Stimulated activated CD8-positive, alpha-beta memory T cell treated with anti-CD3 and anti-CD28 coated beads, Interleukin-15, amount 100 ng/mL, for 24 hours (primary cell): Measurements from ENCODE around the gene NHLRC2.

ENCODE experiments used
- DNase-seq: peaks from one replicate; pipeline ENCODE4 v3.0.0-alpha.2; 2020; ENCODE audit warnings: low read depth

NHLRC2 gene

DNA sequence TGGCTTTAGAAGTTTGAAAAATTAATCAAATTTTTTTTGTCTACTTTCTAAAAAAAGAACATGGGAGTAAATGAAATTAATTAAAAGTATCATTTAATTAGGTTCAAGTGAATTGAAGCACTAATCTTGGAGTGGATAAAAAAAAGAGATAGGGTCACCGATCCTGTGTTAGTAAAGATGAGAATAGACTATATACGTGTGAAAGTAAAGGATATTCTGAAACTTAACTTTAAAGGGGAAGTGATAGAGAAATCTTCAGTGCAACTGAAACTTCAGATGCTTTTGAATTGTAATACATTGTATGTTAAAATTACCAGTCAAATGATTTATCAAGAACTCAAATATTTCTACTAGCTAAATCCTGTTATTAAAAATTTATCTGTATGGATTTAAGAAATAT lies 4.8 kb downstream of the NHLRC2 start:
- no peak for DNase-seq

DNA sequence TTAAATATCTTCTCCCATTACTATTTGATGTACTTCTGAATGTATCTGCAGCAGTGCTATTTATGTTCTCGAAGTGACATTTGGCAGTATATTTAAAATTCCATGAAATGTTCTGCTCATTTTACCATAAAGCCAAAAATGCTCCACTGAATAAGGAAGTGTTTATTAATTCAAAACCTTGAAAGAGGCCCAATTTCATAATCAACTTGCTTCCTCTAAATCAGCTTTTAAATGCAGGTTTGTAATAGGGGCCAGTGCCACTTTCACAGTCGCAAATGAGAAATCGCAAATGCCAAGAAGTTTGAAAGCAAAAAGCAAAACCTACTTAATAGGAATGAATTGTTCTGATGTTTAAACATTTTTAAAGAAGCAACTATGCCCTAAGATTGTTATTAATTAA lies 11.4 kb downstream of the NHLRC2 start:
- no peak for DNase-seq

DNA sequence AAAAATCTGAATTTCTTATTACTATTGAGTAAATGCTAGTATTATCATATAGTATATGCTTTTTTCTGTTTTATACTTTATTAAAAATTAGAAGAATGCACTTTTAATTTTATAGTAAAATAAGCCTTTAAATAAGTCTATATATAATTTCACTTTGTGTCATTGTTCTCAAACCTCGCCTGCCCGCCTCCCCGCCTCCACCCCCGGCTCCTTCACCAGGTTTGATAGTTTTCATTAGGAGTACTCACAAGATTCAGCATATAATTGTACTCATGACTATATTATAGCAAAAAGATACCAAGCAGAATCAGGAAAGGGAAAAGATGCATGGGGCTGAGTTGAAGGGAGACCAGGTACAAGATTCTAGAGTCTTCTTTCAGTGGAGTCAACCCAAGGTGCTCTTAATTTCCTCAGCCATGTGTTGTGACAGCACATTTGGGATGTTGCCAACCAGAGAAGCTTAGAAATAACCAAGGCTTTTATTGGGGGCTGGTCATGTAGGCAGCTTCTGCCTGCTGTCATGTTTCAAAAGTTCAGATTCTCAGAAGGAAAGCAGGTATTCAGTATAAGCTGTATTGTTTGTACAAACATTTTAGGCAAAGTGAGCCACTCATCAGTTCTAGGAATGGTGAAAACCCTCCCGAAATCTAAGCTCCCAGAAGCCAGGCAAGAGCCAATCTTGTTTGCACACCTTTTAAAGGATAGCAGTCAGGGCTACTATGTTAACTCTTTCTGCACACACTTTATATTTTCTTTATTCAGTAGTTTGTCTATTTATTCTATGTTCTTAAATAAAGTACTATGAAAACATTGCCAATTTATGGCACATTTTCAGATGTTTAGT lies 12.3 kb downstream of the NHLRC2 start:
- no peak for DNase-seq

DNA sequence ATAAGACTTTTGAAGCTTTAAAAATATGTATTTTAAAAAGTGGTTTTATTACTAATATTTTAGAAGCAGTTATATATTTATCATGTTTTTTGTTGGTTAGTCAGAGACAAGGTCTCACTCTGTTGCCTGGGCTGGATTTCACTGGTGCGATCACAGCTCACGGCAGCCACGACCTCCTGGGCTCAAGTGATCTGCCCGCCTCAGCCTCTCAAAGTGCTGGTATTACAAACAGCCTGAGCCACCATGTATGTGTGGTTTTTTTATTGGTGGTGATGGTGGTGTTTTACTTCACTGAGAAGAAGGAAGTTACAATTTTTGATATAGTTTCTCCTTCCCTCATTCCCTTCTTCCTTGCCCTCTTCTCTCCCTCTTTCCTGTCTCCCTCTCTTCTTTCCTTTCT lies 13.4 kb downstream of the NHLRC2 start:
- DNase-seq = no peak

DNA sequence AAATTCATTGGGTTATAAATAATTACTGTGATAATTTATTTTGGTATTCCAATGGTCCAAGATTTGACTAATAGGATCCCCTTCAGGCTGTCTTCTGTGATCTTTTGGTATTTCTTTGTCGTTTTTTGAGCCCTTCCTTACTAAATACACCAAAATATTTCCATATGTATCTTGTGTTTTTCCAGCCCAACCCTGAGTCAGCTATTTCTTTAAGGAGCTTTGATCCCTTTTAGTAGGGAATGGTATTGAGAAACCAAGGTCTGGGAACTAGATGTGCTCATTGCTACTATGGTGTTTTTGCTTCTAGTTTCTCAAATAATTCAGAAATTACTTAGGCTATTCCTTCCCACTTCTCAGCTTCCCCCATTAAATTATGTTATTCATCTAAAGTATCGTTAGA lies 15.3 kb downstream of the NHLRC2 start:
- DNase-seq = no peak

DNA sequence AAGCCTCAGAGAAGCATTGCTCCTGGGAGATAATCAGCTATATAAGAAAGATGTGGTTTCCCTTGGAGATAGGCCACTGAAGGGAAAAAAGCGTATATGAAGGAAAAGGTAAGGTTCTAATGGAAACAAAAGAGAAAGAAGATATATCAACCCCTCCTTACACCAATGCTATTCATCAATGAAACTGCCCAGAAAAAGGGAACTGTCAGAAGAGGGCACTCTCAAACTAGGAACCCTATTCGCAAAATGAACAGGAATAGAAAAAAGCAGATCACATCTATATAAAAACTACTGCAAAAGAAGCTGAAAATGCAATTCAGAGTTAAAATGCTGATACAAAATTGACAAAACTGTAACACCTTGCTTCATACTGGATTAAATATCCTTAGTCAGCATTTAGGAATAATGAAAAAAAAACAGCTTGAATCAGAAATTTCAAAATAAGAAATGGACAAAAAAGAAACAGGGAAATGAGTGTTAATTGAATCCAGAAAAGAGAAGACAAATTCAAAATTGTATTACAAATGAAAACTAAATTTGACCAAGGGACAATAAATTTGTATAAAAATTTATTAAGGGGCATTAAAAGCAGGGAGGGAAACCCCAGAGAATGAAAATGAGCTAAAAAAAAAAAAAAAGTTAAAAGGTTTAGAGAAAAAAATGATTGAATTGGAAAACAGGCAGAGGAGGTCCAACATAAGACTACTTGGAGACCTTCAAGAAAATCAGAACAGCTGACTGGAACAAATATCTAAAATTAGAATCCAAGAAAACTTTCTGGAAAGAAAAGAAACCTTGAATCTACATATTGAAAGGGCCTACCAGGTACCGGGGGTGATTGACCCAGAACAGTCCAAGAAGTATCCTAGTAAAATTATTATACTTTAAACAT lies 17.9 kb downstream of the NHLRC2 start:
- DNase-seq = no peak

DNA sequence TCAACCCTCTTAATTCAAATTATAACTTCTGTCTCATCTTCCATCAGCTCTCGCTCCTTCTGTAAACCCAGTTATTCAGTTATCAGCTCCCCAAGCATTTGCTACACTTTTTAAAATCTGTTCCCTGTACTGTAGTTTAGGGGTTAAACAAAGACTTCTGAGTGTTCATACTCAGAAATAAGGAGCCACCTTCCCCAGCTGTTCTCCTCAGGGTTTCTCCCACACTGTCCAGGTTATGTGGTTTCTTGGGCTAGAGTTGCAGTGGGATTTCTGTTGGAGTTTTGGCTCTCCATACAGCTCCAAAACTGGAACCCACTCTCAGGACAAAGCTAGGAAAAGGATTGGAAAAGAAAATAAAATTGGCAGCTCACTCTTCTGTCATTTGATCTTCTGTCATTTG lies 20.8 kb downstream of the NHLRC2 start:
- DNase-seq = no peak

DNA sequence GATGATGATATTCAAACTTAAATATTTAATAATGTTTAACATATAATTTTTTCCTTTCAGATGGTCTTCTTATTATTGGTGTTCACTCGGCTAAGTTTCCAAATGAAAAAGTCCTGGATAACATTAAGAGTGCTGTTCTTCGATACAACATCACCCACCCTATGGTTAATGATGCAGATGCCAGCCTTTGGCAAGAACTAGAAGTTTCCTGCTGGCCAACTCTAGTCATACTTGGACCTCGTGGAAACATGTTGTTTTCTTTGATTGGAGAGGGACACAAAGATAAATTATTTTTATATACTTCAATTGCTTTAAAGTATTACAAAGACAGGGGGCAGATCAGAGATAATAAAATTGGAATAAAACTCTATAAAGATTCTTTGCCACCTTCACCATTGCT lies 22.0 kb downstream of the NHLRC2 start:
- DNase-seq = no peak

DNA sequence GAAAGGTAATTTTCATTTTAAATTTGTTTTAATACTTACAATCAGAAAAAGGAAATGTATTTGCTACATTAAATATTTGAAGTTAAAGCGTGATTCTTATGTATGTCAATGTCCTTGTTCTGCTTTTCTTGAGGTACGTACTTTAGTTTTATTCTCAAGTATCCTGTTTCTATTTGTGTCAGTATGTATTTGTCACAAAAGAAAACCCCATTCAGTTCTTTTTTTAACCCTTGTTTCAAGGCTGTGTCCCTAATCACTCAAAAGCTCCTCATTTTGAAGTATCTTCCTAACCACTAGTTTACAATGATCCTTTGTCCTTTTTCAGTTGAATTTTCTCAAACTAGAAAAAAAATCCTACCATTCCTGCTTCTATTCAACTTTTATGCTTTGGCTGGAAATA lies 25.2 kb downstream of the NHLRC2 start:
- no peak for DNase-seq

DNA sequence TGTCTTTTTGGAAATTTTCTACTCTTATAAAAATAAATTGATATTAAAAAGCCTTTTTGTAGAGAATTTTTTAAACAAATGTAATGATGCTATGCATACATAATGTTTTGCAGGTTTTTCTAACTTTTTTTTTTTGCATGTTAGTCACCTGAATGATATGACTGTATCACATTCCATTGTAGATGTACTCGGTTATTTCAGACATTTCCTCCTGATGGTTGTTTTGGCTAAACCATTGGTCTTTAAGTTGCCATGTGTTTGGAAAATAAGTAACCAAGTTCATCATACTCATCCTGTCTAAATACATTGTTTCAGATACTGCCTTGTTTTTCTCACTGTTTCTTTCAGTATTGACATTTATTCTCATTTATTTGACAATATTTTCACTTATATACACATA lies 25.8 kb downstream of the NHLRC2 start:
- DNase-seq = no peak

DNA sequence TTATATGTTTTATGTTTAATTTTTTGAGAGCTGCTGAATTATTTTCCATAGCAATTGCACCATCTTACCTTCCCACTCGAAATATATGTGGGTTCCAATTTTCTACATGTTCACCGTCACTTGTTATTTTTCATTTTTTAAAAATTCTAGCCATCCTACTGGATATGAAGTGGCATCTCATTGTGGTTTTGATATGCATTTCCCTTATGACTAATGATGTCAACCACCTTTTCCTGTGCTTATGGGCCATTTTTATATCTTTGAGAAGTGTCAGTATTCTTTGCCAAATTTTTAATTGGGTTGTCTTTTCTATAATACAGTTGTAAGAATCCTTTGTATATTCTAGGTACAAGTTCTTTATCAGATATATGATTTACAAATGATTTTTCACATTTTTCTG lies 27.8 kb downstream of the NHLRC2 start:
- DNase-seq = no peak

DNA sequence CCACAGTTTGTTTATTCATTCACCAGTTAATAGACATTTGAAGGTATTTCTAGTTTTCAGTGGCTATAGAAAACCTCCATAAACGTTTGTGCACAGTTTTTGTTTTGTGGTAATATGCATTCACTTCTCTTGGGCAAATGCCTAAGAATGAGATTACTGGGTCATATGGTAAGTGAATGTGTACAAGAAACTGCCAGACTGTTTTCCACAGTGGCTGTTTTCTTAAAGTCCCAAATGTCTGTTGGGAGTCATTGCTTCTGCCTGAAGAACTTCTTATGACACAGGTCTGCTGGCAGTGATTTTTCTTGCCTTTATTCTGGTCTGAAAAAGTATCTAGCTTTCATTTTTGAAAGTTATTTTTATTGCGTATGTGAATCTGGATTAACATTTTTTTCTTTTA lies 35.5 kb downstream of the NHLRC2 start:
- no peak for DNase-seq

DNA sequence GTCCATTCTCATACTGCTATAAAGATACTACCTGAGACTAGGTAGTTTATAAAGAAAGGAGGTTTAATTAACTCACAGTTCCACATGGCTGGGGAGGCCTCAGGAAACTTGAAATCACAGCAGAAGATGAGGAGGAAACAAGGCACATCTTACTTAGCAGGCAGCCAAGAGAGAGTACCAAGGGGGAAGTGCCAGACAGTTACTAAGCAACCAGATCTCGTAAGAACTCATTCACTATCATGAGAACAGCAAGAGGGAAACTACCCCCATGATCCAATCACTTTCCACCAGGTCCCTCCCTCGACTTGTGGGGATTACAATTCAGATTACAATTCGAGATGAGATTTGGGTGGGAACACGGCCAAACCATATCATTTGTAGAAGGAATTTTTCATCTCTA lies 36.3 kb downstream of the NHLRC2 start:
- DNase-seq = no peak

DNA sequence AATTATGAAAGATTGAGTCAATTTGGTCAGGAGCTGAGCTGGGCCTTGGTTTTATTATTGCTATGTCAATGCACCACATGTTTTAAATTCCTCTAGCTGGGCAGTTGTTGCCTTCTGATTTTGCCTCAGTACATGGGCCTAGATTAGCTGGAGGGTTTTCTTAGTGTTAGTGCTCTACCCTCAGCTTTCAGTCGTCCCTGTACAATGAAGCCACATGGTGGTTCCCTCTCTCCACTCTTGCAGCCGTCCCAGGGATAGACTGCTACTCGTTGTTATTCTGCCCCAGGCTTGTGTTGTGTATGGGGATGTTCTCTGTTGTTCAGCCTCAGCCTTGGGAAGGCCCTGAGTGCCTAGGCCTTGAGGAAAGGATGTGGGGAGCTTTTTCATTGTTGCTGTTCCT lies 37.0 kb downstream of the NHLRC2 start:
- no peak for DNase-seq

DNA sequence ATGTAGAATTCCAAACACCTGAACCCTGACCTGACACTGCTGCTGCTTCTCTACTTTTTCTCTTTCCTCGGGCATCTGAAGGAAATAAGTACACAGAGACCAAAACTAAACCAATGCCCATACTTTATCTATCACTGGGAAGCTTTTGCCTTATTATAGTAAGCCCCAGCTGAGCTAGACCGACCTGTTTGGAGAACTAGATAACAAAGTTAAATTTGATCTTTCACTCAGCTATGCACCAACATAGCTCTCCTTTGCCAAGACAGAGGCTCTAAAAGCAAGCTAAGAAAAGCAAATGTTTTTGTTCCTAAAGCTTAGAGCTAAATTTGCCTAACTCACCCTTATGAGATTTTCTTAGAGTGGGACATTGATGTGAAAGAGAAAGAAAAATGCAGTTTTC lies 39.1 kb downstream of the NHLRC2 start:
- no peak for DNase-seq

DNA sequence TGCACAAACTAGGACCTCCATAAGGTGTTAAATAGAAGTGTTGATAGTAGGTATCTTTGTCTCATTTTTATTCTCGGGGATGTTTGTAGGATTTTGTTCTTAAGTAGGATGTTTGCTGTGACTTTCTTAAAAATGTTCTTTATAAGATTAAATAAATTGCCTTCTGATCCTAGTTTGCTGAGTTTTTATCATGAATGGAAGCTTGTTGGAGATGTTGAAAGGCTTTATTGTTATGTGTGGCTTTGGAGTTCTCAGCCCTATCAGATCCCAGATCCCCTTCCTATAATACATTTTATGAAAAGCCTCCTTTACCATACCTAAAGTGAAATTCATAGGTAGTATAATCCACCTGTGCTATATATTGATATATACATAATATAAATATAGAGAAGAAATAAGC lies 40.1 kb downstream of the NHLRC2 start:
- DNase-seq = no peak

DNA sequence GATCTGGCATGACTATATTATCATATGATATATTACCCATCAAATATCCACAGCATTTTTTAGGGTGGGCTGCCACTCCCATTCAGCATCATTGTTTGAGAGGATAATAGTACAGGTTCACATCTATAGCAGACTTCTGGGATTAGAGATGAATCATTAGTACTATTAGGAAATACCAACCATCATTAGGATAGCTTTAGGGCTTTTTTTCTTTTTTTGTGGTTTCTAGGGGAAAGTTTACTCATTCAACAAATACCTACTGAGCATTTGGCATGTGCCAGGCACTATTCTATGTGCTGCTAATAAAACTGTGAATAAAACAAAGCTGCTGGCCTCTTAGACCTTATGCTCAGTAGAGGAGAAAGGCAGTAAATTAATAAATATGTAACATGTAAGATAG lies 40.6 kb downstream of the NHLRC2 start:
- DNase-seq = no peak

DNA sequence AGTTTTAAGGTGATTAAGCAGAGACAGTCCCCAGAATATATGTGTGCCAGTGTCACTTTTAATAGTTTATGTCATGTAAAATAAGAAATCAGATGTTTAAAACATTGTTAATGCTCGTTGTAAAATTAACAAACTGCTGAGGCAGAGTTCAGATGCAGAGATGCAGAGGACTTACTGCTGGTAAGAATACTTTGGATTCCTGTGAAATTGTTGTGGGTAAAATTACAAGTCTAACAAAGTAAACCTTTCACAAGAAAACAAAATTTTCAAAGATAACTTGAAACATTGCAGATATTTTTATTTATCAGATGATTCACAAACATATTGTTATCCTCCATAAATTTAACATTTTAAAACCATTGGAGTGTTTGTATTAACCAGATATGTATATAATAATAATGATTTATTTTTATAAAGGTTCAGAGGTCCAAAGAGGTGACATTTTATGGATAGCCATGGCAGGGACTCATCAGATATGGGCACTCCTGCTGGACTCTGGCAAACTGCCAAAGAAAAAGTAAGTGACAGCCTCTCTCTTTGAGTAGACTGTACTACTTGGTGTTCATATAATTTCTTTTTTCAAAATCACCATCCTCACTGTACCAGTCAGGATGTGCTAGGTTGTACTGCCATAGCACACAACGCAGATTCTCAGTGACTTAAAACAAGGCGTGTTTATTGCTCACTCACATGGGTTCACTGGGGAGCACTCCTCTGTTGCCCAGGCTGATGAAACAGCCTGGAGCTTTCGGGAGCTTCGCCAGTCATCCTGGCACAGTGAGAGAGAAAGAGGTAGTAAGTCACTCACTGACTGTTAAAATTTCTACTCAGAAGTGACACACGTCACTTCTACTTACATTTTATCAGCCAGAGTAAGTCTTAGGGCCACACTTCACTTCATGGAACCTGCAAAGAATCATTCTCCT lies 43.5 kb downstream of the NHLRC2 start:
- DNase-seq = no peak

DNA sequence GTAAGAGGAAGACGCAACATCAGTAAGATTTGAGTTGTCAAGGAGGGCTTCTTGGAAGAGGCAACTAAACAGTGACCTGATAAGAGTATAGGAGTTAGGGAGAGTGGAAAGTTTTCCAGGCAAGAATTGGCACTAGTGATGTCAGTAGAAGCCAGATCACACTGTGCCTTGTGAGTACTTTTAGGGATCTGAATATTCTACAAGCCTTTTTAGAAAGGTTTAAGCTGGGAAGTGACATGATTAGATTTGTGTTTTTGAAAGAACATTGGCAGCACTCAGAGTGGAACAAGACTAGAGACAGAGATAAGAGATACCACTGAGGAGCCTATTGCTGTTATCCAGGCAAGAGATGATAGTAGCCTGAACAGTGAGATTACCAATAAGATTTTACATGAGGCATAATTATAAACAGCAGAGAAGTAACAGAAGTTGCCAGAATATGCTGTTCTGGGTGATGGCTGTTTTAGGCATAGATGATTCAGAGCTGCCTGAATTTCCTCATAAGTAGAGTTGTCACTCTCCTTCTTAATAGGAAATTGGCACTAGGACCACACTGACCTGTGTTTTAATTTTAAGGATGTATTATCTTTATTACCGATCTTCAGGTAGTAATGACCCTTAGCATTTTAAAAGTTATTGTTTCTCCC lies 45.6 kb downstream of the NHLRC2 start:
- DNase-seq = no peak

DNA sequence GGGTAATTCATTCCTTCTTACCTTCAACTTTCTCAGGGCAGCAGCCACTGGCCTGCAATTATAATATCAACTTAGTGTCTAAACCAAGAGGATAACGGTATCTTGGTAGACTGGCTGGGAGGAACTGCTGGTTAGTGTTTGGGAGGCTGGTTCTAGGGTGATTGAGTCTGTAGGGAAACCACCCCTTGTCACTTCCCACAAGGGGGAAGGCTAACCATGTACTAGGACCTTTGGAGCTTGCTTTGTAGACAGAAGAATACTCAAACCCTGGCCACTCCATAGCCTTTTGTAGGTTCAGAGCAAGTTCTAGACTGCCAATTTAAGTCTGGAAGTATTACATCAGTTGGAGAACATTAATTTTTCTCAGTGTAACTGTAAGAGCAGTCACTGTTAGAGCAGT lies 51.3 kb downstream of the NHLRC2 start:
- no peak for DNase-seq

DNA sequence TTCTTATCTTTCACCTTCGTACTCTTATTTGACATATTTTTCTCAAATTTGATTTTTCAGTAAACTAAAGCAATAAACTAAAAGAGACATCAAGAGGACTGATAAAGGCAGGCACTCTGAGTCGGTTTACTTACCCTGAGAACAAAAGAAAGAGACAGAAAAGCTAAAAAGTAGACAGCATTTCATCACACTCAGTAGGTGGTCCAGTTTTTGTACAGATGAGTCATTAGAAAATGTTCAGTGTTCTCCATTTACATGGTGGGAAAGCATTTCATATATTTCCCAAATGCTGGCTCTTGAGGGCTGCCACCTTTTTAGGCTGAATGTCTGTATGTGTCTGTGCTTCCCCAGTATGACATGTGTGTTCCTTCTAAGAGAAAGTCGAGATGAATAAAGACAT lies 52.7 kb downstream of the NHLRC2 start:
- no peak for DNase-seq

DNA sequence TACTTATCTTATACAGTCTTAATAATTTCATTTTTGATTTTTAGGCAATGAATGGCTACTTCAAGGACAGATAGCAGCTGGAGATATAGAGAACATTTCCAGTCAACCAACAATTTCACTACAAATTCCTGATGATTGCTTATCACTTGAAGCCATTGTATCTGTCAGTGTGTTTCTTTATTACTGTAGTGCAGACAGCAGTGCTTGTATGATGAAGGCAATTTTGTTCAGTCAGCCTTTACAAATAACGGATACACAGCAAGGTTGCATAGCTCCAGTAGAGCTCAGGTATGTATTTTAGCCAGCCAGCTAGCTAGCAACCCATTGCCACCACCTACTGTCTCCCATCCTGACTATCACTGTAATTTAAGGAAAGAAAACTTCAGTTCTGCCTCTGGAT lies 53.8 kb downstream of the NHLRC2 start:
- no peak for DNase-seq
